ENCODE measurements around the gene MFRP.
A peak's percentile ranks its signal among the peaks of the same experiment; 100 is the strongest.

The MFRP gene

DNA sequence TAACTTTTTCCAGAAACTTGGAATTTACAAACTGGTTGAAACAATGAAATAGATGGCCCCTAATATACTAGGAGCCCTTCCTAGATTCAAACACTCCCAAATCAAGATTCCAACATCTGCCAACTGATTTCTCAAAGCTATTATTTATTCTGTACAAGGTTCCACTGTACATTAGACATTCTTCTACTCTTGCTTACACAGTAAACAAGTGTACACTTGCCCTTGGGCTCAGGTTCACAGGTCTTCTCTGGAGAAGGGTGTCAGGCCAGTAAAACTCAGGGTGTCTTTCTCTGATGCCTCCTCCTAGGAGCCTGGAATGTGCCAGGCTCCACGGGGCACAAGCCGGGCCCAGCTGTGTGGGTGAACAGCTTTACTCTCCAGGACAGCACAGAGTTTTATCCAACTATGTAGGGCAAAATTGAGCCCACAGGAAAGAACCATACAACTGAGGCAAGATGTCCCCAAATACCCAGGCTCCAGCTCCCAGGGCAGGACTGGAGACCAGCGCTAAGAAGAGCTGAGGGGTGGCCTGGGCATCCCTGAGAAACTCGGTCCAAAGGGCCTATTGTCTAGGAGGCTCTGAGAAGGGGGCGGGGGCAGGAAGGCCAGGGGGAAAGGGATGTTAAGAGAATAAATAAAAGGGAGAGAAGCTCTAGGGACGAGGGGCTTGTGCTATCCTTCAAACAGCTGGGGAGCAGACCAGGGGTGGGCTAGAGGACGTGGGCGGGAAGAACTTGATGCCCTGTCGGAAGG, 8.8 kb upstream of the MFRP start:
- DNase-seq = no peak

DNA sequence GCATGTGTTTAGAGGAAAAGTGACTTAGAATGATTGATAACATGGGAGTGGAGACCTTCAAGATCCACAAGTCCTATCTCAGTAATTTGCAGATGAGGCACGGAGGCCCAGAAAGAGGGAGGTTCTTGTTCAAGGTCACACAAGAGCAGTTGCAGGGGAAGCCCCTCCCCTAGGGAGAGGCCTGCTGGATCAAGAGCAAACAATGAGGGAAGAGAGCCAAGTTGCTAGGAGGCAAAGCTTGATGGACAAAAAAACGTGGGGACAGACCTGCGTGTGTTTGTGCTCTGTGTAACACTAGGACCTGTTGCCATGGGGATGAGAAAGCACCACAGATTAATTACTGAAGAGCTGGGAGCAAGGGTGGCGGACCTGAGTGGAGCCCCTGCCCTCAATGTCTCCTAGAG, 6.4 kb upstream of the MFRP start:
- DNase-seq = no peak

DNA sequence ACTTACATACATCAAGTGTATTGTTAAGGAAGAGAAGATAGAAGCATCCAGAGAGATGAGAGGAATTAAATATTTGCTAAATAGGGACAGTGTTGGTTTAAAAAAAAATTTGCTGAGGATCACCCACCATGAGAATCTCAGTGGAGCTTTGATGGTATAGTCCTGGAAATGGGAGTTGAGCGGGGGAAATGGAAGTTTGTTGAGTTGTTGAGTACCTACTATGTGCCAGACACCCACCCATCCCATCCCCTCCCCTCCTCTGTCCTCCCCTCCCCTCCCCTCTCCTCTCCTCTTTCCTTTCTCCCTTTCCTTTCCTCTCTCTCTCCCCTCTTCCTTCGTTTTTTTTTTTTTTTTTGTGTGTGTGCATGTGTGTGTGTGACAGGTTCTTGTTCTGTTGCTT, 4.7 kb upstream of the MFRP start:
- no peak for DNase-seq

DNA sequence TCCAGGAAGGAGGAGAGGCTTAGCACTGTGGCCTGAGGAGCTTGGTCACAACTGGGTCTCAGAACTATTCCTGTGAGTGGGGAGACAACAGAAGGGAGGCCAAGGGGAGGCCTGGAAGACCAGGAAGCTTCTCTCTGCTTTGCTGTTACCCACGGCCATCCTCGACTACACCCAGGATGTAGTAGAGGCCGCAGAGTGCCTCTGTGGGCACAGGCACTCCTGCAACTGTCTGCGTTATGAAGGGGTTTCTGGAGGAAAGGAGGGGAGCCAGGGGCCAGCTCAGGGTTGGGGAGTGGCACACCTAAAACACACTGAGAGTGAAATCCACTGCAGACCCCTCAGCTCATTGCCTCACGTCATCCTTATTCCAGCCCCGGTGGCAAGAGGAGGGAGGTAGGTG, 3.8 kb upstream of the MFRP start:
- DNase-seq = no peak

DNA sequence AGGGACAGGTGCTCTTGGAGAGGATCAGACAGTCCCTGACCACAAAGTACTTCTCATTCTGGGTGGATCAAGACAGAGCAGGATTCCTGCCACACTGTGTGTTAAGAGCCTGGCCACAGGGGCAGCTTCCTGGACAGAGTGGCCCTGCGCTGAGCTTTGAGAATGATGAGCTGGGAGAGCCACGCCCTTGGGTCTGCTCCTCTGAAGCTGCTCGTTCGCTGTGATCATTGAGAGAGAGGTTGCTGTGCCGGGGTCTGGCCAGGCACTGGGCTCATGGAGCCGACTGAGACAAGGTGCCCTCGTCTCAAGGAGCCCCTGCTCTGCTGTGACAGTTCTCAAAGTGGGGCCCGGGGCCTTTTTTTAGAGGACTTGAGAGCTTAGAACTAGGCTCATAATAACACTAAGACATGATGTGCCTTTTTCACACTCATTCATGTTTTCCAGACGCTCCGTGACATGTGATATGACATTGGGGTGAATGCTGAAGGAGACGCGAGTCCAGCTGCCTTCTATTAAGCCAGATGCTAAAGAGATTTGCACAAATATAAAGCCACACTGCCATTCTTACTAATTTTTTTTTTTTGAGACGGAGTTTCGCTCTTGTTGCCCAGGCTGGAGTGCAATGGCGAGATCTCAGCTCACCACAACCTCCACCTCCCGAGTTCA, 1.6 kb upstream of the MFRP start:
- no peak for DNase-seq

DNA sequence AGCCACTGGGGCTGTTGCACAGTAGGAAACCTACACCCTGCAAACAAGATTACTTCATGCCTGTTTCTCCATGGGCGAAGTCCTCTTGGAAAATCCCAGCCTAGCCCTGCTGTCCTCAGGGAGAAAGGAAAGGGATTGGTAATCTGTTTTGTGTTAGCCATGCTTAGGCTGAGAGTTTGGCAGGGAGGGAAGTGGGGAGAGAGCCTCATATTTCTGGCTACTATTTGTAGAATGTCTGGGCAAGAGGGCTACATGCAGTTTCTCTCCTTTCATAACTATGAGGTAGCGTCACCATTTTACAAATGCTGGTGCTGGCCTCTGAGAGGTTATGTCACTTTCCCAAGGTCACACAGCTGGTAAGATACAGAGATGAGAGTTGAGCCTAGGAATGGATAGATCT, 737 bp upstream of the MFRP start:
- no peak for DNase-seq

DNA sequence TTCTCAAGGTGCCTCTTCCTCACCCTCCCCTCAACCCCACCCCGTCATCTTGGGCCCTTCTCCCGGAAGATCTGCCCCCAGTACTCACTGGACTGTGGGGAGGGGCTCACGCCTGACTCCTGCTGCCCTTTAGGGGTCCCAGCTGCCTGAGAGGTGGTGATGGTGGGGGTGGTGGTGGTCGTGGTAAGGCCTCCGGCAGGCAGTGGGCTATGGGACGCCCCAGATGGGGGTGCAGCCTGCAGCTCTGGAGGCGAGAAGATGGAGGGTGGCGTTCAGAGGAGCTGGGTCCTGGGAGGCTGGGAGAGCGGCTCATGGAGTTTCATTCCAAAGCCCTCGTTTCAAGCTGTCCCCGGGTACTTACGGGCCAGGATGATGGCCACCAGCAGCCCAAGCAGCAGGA, 820 bp downstream of the MFRP start:
- no peak for DNase-seq

- no peak for DNase-seq
These were observed 2.1 kb downstream of the MFRP start for GRCh38 chr11:119344291-119345010.

GRCh38 chr11:119343726-119344125, 2.8 kb downstream of the MFRP start:
- DNase-seq = no peak

DNA sequence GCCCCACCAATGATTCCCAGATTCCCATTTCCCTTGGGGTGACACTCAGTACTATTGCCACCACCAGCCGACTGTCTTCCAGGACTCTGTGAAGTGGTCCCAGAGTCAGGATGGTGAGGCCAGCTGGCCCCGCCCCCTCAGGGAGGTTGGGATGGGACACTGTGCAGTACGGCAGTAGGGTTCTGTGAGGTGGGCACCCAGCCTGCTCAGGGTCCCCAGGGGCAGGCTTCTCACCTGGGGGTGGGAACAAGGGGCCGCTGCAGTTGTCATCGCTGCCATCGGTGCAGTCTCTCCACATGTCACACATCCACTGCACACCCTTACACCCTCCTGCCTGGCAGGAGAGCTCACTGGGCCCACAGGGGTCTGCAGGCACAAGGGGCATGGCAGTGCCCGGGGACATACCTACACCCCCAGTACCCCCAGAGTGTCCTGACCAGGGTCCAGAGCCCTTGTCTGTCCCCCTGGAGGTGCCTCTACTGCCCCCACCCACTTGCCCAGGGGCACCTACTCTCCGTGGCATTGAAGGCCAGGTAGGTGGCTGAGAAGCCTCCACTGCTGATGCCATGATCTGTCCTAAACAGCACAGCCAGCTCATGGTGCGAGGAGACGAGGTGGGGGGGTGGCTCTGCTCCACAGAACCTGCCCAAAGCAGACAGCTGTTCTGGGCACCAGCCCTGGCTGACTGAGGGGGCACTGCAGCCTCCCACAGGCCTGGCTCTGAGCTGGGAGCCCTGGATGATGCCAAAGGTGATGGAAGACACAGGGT, 4.0 kb downstream of the MFRP start:
- no peak for DNase-seq

GRCh38 chr11:119342023-119342300, 4.5 kb downstream of the MFRP start:
- DNase-seq = no peak

DNA sequence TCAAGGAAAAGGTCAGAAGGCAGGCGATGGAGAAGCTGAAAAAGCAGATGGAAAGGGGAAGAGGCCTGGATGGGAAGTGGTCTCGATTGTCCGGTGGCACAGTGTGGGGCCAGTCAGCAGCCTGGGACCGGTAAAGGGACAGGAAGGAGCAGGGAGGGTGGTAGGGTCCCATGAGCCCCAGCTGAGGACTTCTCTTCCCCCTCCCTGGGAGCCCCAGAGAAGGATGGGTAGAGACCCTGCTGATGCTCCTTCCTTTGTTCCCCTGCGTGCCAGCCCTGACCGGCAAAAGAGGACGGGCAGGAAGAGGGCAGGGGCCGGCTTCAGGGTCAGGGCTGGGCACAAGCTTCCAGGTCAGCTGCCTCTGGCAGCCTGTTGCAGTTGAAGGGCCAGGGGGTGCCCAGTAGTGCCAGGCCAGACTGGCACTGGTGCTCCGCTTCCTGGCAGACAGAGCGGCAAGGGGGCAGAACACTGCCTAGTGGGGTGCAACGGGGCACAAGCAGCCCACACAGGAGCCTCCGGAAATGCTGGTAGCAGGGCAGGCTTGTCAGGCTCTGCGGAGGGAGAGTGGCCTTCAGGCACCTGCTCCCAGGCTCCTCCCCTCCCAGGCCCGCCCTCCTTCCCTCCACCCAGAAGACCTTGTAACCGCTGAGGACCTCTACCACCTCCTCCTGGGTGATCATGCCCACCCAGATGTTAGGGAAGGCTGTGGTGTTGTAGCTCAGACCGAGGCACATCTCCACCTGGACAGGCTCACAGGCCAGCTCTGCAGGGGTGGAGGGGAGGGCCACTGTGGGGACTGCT, 5.1 kb downstream of the MFRP start:
- DNase-seq = no peak

DNA sequence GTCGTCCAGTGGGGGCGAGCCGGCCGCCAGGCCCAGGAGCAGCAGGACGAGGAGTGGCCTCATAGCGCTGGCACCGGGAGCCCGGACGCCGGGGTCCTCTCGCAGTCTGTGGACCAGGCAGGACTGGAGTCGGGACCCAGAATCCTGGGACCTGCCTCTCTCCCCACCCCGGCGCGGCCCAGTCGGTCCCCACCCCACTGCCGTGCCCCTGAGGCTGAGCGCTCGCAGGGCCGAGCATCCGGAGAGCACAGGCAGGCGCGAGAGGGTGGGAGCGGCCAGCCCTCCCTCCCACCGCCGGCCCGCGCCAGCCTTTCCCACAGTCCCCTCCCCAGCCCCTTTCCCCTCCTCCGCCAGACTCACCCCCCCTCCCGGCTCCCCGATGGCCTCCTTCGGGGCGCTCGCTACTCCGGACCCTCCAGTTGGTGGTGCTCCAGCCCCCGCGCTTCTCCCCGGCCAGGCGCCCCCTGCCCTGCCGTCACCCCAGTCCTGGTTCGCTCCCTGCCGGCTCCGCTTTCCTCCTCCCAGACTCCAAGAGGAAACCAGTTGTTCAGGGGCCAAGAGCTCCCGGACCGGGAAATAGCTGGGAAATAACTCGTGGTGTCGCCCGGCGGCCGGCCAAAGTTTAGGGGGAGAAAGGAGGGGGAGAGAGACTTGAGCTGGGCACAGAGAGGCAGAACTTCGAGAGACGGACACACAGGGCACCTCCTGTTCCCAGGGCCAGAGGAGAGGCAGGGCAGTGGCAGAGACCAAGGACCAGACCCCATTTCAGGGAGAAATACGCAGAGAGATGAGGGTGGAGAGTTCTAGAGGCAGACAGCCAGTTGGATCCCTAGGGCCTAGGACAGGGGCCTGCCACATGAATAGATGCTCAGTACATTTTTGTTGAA, 5.9 kb downstream of the MFRP start, which contains the start of gene C1QTNF5:
Gene C1QTNF5, minus strand, starts transcription at position 549 of the 887 bp plus-strand sequence. Its CDS starts 486 bp downstream, at position 63.
- no peak for DNase-seq

- DNase-seq = peak; percentile 56
These were observed 6.7 kb downstream of the MFRP start for GRCh38 chr11:119339589-119340334.

DNA sequence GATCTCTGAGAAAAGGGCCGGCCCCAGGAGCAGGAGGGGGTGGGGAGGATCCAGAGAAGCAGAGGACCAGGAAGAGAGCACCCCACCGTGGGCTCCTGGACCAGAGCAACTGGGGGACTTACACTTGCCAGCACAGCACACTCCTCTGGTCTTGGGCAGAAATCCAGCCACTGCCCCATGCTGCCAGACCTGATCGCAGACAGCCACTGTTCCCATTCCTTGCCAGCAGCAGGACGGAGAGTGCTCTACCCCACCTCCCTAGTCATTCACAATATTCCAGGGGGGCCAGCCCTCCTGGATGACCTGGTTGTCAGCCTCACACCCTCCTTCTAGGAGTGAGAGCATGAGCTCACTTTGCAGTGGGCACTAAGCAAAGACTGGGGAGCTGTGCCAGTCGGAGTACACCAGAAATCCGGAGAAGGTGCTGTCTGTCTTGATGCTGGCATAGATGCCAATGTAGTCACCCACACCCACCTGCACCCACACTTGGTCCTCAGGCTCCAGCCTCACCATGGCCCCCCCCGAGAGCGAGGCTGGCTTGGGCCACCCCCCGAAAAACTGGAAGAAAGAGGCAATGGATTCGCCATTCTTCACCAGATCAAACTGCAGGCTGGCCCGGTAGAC, 7.4 kb downstream of the MFRP start:
- no peak for DNase-seq

- DNase-seq = peak; percentile 82
These were observed 8.1 kb downstream of the MFRP start for GRCh38 chr11:119338318-119338890.

DNA sequence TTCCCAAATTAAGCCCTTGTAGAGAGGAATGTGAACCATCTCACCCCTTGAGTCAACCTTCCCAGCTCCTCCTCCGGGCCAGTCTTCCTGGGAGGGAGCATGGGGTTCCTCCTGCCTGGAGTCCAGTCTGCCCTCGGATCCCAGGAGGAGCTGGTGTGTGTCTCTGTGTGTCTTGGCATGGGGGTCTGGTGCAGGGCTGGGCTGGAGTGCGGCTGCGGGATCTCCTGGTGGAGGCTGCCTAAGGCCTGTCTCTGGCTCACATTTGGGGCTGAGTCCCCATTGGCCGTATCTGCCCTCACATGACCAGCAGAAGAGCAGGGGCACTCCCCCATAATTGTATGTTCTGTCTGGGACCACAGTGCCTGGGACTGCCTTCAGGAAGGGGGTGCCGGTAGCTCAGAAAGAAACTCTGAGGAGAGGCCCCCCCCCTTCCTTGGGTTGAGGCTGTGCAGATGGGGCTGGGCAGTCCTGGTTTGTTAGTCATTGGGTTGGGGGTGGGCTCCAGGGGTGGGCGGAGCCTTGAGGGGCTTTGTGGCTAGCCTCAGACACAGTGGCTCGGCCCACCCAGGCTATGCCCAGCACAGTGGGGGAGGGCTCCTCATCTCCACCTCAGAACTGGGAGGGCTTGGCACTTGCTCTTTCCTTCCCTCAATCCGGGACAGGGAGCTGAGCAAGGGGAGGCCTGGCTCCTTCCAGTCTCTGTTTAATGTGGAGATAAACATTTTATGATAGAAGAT, 8.8 kb downstream of the MFRP start:
- DNase-seq = no peak

GRCh38 chr11:119336744-119337469, 9.6 kb downstream of the MFRP start:
- no peak for DNase-seq

Measured in activated CD4-positive, alpha-beta T cell treated with anti-CD3 and anti-CD28 coated beads, Interleukin-2, Interleukin-6, amounts not matched to agents 100 ng/mL and 50 ng/mL, durations not matched to agents 16 hours and 8 hours (primary cell).